Measurements from ENCODE around the gene EI24.
"Not testable (repeated sequence)": the region's sequence is repeated elsewhere in the genome, so short reads cannot be mapped to it uniquely, and the experiment has no call there.

The EI24 gene

DNA sequence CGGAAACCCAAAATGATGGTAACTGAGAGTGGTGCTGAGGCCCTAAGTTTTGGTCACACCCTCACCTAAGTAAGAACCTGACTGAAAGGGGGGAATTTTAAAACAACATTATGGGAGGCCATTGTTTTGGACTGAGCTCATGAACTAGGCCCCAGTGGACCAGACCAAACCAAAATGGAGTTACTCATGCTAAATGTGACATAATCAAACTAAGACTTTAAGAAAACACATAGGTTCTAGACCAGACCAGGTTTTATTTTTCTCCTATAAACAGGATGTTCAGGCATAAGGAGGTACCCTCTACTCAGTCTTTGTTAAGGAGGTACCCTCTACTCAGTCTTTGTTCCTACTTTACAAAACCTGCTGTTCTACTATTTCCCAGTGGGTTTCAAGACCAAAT is 7.4 kb upstream of the EI24 start:
- DNase-seq (ENCODE audit: low read depth): no peak
- TF ChIP-seq, protein P1, sequence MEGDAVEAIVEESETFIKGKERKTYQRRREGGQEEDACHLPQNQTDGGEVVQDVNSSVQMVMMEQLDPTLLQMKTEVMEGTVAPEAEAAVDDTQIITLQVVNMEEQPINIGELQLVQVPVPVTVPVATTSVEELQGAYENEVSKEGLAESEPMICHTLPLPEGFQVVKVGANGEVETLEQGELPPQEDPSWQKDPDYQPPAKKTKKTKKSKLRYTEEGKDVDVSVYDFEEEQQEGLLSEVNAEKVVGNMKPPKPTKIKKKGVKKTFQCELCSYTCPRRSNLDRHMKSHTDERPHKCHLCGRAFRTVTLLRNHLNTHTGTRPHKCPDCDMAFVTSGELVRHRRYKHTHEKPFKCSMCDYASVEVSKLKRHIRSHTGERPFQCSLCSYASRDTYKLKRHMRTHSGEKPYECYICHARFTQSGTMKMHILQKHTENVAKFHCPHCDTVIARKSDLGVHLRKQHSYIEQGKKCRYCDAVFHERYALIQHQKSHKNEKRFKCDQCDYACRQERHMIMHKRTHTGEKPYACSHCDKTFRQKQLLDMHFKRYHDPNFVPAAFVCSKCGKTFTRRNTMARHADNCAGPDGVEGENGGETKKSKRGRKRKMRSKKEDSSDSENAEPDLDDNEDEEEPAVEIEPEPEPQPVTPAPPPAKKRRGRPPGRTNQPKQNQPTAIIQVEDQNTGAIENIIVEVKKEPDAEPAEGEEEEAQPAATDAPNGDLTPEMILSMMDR (conservative IDR thresholded peaks at IDR 0.05; ENCODE audit: control insufficient read depth, insufficient read depth, low read depth, low read length): no peak
- no peak overlapping the region for H3K4me3 ChIP-seq (ENCODE audit: control insufficient read depth, low read depth, low read length)

DNA sequence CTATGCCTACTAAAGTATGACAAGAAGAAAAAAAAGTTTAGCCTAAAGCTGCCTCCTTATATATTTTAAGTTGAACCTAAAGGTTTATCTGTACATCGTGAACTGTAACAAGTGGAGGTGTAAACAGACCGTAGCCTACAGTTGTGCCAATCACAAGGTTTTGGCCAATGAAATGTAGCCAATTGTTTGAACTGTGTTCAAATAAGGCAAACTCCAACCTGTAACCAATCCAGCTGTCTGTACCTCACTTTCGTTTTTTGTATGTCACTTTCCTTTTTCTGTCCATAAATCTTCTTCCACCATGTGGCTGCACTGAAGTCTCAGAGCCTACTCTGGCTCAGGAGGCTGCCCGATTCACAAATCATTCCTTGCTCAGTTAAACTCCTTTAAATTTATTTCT is 6.8 kb upstream of the EI24 start:
- DNase-seq (ENCODE audit: low read depth): no peak
- H3K4me3 ChIP-seq (ENCODE audit: control insufficient read depth, low read depth, low read length): no peak overlapping the region
- TF ChIP-seq, protein P1 (conservative IDR thresholded peaks at IDR 0.05; ENCODE audit: control insufficient read depth, insufficient read depth, low read depth, low read length): no peak

DNA sequence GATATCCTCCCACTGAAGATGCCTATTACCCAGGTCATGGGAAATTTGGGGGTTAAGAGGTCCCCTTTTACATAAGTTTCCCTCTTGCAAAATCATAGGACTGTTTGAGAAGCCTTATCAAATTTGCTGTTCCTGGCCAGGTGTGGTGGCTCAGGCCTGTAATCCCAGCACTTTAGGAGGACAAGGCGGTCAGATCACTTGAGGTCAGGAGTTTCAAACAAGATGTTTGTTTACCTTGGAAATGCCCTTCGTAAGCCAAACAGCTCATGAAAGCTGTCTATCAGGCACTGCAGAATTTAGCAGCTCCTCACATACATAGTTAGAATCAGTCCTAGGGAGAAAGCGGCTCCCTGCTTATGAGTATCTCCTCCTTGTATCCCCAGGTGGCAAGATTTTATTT is 4.9 kb upstream of the EI24 start:
- TF ChIP-seq, protein P1 (conservative IDR thresholded peaks at IDR 0.05; ENCODE audit: control insufficient read depth, insufficient read depth, low read depth, low read length): no peak
- DNase-seq (ENCODE audit: low read depth): no peak
- H3K4me3 ChIP-seq (ENCODE audit: control insufficient read depth, low read depth, low read length): no peak overlapping the region

DNA sequence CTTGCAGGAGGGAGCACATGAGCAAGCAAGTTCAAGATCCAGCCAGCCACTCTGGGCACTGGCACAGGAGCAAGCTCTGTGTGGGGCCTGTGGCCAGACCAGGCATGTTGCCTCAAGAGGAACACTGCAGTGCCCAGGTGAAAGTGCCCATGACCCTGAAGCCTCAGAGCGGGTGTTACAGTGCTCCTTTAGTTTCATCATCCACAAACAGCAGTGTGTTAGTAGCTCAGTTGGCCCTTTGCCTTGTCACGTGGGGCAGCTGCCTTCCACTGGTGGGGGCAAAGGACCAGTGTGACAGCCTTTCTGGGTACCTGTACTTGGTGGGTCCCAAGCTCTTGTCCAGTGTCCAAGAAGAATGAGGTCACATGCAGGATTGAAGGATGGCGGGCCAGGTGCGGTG is 3.0 kb upstream of the EI24 start:
- TF ChIP-seq, protein P1 (conservative IDR thresholded peaks at IDR 0.05; ENCODE audit: control insufficient read depth, insufficient read depth, low read depth, low read length): no peak
- DNase-seq (ENCODE audit: low read depth): no peak
- H3K4me3 ChIP-seq (ENCODE audit: control insufficient read depth, low read depth, low read length): no peak overlapping the region

DNA sequence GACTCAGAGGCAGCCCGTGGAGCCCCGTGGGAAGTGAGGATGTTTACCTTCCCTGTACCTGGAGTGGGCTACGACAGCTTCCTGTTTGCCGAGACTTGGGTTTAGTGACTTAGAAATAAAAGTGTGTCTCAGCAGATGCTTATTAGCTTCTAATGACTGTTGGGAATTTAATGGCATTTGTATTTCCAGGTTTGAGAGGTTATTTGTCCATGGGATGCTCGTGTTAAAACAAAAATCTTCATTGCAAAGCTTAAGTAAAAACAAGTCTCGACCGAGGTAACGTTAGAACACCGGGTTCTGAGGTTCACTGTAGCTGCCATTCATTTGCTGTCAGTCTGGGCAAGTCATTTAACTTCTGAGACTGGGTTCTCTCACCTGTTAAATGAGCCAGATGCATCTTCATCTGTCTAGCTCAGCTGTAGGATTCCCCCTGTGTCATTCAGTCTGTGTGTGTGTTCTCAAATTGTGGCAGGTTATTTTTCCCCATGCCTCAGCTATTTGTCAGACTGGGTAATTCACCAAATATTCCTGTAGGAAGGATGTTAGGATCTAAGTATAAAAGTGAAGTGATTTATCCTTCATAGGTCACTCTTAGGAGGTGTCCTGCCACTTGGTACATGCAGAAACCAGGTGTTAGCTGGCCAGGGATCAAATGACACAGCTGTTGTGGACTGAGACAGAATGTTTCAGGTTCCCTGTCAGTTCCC is 791 bp downstream of the EI24 start:
- DNase-seq (ENCODE audit: low read depth): peak; percentile 27
- peak overlapping the region; percentile 77 for H3K4me3 ChIP-seq (ENCODE audit: control insufficient read depth, low read depth, low read length)
- TF ChIP-seq, protein P1 (conservative IDR thresholded peaks at IDR 0.05; ENCODE audit: control insufficient read depth, insufficient read depth, low read depth, low read length): no peak

DNA sequence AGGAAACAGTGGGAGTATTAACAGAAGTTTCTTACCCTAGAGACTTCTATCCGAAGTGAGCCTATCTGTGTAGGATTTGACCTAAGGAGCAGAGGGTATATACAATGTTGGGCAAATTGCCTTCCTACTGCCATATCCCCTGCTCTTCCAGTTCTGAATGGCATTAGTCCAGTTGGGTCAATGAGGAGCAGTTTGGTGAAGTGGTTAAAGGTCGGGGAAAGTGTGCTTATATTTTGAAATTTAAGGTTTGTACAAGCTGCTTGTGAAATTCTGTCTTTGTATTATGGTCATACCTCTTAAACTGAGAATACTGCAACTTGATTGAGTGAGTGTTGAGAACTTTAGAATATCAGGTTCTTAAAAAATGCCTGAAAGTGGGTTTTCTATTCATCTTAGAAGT is 1.7 kb downstream of the EI24 start:
- no peak overlapping the region for H3K4me3 ChIP-seq (ENCODE audit: control insufficient read depth, low read depth, low read length)
- DNase-seq (ENCODE audit: low read depth): no peak
- TF ChIP-seq, protein P1 (conservative IDR thresholded peaks at IDR 0.05; ENCODE audit: control insufficient read depth, insufficient read depth, low read depth, low read length): no peak

DNA sequence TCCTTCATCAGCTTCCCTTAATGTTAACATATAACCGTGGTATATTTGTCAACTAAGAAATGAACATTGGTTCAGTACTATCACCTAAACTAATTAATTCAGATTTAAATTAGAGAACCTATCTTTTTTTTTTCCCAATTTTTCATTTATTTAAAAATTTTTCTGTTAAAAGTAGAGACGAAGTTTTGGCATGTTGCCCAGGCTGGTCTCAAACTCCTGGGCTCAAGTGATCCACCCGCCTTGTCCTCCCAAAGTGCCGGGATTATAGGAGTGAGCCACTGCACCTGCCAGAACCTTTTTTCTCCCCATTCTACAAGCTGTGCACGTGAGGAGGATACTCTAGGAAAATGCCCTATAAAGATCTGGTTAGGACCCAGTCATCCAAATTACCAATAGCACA is 3.6 kb downstream of the EI24 start:
- no peak for DNase-seq (ENCODE audit: low read depth)
- no peak overlapping the region for H3K4me3 ChIP-seq (ENCODE audit: control insufficient read depth, low read depth, low read length)
- TF ChIP-seq, protein P1 (conservative IDR thresholded peaks at IDR 0.05; ENCODE audit: control insufficient read depth, insufficient read depth, low read depth, low read length): no peak

DNA sequence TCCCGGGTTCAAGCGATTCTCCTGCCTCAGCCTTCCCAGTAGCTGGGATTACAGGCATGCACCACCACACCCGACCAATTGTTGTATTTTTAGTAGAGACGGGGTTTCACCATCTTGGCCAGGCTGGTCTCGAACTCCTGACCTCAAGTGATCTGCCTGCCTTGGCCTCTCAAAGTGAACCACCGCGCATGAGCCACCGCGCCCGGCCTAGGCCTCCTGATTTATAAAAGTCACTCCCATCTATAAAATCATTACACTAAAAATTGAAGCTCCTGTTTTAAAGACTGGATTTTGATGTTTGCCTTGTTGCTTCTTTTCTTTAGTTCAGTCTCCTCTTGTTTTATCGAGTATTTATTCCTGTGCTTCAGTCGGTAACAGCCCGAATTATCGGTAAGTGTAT is 7.9 kb downstream of the EI24 start:
- DNase-seq (ENCODE audit: low read depth); H3K4me3 ChIP-seq (ENCODE audit: control insufficient read depth, low read depth, low read length): not testable (repeated sequence)

Data from fibroblast of mammary gland (primary cell).